Umbilical cord (tissue), 2 donors: ENCODE measurements around the gene RXRA. TPM values are rescaled to one million over a fixed set of nuclear protein-coding genes. Genes with fewer than 3 reads are reported as not detected.

ENCODE experiments used
- DNase-seq: peaks from one replicate; pipeline ENCODE4 v3.0.0-alpha.2; 2015; ENCODE audit warnings: low spot score
- total RNA-seq: library from RNA; depleted of rRNA; stranded (reverse); fragments of >200 nt; gene quantifications from one replicate; pipeline ENCODE4 v1.2.3, GENCODE V29; 2014; ENCODE audit warnings: low replicate concordance; ENCODE audit not compliant: insufficient read depth

Gene RXRA
- total RNA-seq, 1 donor from 2014 or later, result 15.9 TPM

DNA sequence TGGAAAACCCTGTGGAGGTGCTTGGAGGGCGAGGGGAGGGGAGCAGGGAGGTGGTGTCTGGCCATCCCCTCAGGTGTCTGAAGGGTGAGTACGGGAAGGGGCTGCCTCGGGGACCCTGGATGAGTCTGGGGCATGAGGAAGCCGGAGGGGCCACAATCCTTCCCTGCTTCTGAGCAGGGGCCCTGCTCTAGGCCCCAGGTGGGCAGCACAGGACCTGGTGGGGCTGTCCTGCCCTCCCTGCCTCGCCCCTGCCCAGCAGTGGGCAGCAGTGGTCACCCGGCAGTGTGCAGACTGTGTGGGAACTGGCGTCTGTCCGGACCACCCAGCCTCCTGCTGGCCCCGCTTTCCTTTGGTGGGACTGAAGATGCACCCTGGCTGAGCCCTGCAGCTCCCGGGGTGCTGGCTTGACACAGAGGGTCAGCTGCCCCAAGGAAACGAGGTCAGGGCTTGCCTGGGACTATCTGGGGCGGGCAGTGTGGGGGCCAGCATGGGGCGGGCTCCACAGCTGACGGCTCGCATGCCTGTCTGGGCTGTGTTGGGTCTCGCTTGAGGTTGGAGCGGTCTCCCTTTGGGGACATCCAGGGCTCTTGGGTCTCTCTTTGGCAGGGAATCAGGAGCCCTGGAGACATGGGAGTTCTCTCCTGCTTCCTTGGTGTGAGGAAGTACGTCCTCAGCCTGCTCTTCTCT lies 26.1 kb downstream of the RXRA start:
- DNase-seq, result no peak

GRCh38 chr9:134353539-134353938 lies 27.3 kb downstream of the RXRA start:
- no peak for DNase-seq

- no peak for DNase-seq
Measured at GRCh38 chr9:134355158-134355557, 28.9 kb downstream of the RXRA start.

GRCh38 chr9:134355561-134356279 lies 29.5 kb downstream of the RXRA start:
- no peak for DNase-seq

GRCh38 chr9:134356496-134357470 lies 30.5 kb downstream of the RXRA start:
- DNase-seq, result peak; percentile 71

- peak; percentile 38 for DNase-seq
Measured at GRCh38 chr9:134357631-134358025, 31.4 kb downstream of the RXRA start.

GRCh38 chr9:134358026-134358661 lies 31.9 kb downstream of the RXRA start:
- no peak for DNase-seq

- DNase-seq, result peak; percentile 76
Measured at GRCh38 chr9:134358662-134359319, 32.5 kb downstream of the RXRA start.

- DNase-seq, result no peak
Measured at GRCh38 chr9:134359493-134360179, 33.4 kb downstream of the RXRA start.

GRCh38 chr9:134360180-134360759 lies 34.0 kb downstream of the RXRA start:
- no peak for DNase-seq

DNA sequence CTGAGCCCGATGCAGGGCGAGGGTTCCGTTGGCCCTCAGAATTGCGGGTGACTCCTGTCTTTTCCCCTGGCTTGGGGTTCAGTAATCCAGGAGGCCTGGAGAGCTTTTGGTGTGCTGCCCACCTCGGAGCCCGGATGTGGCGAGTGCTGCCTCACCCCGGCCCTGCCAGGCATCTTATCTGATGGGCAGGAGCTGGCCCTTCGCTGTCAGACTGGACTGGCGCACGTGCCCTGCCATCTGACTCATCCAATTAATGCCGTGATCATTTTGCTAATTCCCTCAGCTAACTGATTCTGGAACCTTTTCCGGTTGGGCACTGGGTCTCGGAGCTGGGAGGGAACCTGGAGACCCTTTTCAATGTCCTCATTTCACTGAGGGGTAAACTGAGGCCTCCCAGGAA lies 34.6 kb downstream of the RXRA start:
- DNase-seq, result no peak

DNA sequence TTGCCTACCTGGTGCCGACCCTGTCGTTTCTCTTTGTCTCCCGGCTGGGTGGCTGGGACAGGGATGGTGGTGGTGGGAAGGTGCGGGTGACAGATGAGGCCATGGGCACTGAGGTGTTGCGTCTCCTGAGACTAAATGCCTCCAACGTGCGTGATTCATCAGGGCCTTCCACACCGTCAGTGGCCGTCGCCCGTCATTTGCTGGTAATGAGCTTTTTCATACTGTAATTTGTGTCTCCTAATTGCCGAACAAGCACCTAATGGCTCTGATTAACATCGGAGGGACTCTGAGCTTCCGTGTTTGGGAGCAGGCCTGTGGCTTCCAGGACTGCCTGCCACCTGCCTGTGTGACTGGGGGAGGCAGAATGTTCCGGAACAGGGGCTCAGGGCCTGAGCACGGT lies 35.2 kb downstream of the RXRA start:
- DNase-seq, result no peak

GRCh38 chr9:134361843-134362414 lies 35.7 kb downstream of the RXRA start:
- DNase-seq, result no peak

DNA sequence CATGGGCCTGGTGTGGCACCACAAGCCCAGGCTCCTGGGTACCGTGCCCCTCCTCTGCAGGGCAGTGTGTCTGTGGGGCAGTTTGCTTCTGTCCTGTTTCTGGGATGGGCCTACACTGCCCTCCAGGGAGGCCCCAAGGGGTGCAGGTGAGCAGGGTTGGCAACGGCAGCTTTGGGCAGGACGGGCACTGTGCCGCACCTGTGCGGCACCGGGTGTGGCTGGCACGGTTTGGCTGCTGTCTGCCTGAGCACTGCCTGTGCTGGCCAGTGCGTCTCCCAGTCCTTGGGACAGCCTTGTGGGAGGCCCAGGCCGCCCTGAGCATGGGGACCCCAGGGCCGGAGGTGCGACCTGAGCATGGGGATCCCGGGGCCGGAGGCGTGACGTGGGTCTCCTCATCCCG lies 37.2 kb downstream of the RXRA start:
- no peak for DNase-seq

GRCh38 chr9:134364391-134365114 lies 38.3 kb downstream of the RXRA start:
- DNase-seq, result no peak

DNA sequence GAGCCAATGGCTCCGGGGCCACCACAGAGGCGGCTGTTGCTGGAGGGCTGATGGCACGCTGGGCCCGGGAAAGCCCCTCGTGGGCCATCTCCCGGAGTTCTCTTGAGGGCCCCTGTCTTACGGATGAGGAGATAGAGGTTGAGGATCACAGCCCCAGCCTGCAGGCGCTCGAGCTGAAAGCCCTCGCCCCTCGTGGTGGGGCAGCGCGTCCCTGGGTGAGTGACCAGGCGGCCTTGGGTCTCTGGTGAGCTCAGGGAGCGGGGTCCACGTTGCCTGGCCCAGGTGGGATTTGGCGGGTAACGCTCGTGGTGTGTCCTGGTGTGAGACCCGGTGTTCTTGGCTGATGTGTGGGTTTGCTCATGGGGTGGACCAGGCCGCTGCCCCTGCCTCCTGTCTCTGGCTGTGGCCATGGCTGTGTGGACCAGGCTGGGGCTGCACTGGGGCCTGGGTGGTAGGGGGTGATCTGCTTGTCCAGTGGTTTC lies 38.9 kb downstream of the RXRA start:
- DNase-seq, result no peak

DNA sequence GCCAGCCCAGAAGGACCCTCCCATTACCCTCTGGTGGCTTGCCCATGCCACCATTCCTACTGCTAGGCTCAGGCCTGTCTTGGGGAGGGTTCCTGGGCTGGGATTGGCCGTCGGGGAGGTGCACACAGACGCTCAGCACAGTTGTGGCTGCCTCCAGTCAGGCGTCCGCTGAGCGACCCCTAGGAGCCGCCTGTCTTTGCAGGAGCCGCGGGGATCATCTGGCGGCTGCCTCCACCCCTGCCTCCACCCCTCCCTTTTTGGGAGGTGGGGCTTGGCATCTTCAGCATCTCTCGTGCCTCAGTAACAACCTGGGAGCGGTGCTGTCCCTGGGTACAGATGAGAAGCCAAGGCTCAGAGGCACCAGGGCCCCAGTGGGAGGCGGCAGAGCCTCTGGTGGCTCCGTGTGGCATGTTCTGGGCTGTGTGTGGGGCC lies 39.6 kb downstream of the RXRA start:
- peak; percentile 91 for DNase-seq

GRCh38 chr9:134366223-134367031 lies 40.2 kb downstream of the RXRA start:
- DNase-seq, result peak; percentile 94
